Smooth muscle cell (in vitro differentiated cells): ENCODE data around the gene PDS5B. TPM values are rescaled to one million over a fixed set of nuclear protein-coding genes. Genes with fewer than 3 reads are reported as not detected.
A peak's percentile ranks its signal among the peaks of the same experiment; 100 is the strongest.

Source experiments
- DNase-seq: peaks from one replicate; lab custom pipeline; 2025; ENCODE audit not compliant: unreplicated experiment; lab: John Stamatoyannopoulos, UW
- H2AFZ ChIP-seq: fragments of 200-600 bp; sonication (generic); 2 replicates; pipeline ENCODE4 v1.6.0; 2016; ENCODE audit warnings: antibody characterized with exemption, low read depth, mild to moderate bottlenecking
- H3F3A ChIP-seq: fragments of 200-600 bp; sonication (generic); 2 replicates; pipeline ENCODE4 v1.6.0; 2017; ENCODE audit warnings: antibody characterized with exemption, low read depth
- H3K27ac ChIP-seq: fragments of 200-600 bp; sonication (generic); 2 replicates; pipeline ENCODE4 v1.5.1; 2016; ENCODE audit warnings: low read depth, mild to moderate bottlenecking
- H3K27me3 ChIP-seq: fragments of 200-600 bp; sonication (generic); 2 replicates; pipeline ENCODE4 v1.6.1; 2016; ENCODE audit warnings: low read depth, mild to moderate bottlenecking
- H3K36me3 ChIP-seq: fragments of 200-600 bp; sonication (generic); 2 replicates; pipeline ENCODE4 v1.5.1; 2016; ENCODE audit warnings: low read depth
- H3K4me1 ChIP-seq: fragments of 200-600 bp; sonication (generic); 2 replicates; pipeline ENCODE4 v1.5.1; 2016; ENCODE audit warnings: low read depth
- H3K4me2 ChIP-seq: fragments of 200-600 bp; sonication (generic); 2 replicates; pipeline ENCODE4 v1.6.0; 2016; ENCODE audit warnings: mild to moderate bottlenecking
- H3K4me3 ChIP-seq: fragments of 200-600 bp; sonication (generic); 2 replicates; pipeline ENCODE4 v1.5.1; 2016; ENCODE audit warnings: mild to moderate bottlenecking
- H3K79me2 ChIP-seq: fragments of 200-600 bp; sonication (generic); 2 replicates; pipeline ENCODE4 v1.6.0; 2016; ENCODE audit warnings: low read depth, mild to moderate bottlenecking
- H3K9ac ChIP-seq: fragments of 200-600 bp; sonication (generic); 2 replicates; pipeline ENCODE4 v1.6.0; 2016; ENCODE audit warnings: low read depth
- H3K9me3 ChIP-seq: fragments of 200-600 bp; sonication (generic); replicated peaks from 2 replicates; pipeline ENCODE4 v1.5.1; 2016; ENCODE audit warnings: low read depth
- H4K20me1 ChIP-seq: fragments of 200-600 bp; sonication (generic); 2 replicates; pipeline ENCODE4 v1.6.0; 2016; ENCODE audit warnings: low read depth
- WGBS: methylation state at CpG from one replicate; pipeline ENCODE4 v1.1.7; 2016; ENCODE audit warnings: low lambda C conversion rate; 5-methylcytosine and 5-hydroxymethylcytosine counted together
- polyA plus RNA-seq: library from polyadenylated mRNA; unstranded; fragments of >200 nt; fragmentation: Nextera tagmentation; extraction: Ambion mirVana; gene quantifications from 2 replicates; pipeline ENCODE4 v1.2.1, GENCODE V29; 2016
- total RNA-seq: library from RNA; depleted of rRNA; stranded (reverse); fragments of >200 nt; gene quantifications from 2 replicates; pipeline ENCODE4 v1.2.3, GENCODE V29; 2014
- TF ChIP-seq, protein P1 (sequence below): fragments of 200-600 bp; sonication (generic); IDR thresholded peaks from 2 replicates; pipeline ENCODE4 v1.5.1; 2017; ENCODE audit warnings: borderline replicate concordance, mild to moderate bottlenecking, antibody characterized with exemption; ENCODE audit not compliant: insufficient read depth, poor library complexity, severe bottlenecking

PDS5B gene
- total and polyA plus RNA-seq, 2 experiments from 2014 or later: 20.5 to 38.9 TPM

GRCh38 chr13:32588736-32589135 lies 2.5 kb downstream of the PDS5B start:
- no peak for DNase-seq
- Histone ChIP-seq H3F3A (no peaks in the 10 kb centered on the region), H2AFZ (no peak overlapping the region), H4K20me1 (peaks cover 59% of the 10 kb centered on the region), H3K4me3 (peak overlapping the region; percentile 96), H3K4me2 (peak overlapping the region; percentile 88), H3K79me2 (peaks cover 63% of the 10 kb centered on the region), H3K9ac (peak overlapping the region; percentile 87), H3K4me1 (peaks cover 30% of the 10 kb centered on the region), H3K27ac (peak overlapping the region; percentile 68), H3K27me3 (no peaks in the 10 kb centered on the region), H3K36me3 (no peaks in the 10 kb centered on the region), H3K9me3 (no peaks in the 10 kb centered on the region)
- TF ChIP-seq, protein P1, sequence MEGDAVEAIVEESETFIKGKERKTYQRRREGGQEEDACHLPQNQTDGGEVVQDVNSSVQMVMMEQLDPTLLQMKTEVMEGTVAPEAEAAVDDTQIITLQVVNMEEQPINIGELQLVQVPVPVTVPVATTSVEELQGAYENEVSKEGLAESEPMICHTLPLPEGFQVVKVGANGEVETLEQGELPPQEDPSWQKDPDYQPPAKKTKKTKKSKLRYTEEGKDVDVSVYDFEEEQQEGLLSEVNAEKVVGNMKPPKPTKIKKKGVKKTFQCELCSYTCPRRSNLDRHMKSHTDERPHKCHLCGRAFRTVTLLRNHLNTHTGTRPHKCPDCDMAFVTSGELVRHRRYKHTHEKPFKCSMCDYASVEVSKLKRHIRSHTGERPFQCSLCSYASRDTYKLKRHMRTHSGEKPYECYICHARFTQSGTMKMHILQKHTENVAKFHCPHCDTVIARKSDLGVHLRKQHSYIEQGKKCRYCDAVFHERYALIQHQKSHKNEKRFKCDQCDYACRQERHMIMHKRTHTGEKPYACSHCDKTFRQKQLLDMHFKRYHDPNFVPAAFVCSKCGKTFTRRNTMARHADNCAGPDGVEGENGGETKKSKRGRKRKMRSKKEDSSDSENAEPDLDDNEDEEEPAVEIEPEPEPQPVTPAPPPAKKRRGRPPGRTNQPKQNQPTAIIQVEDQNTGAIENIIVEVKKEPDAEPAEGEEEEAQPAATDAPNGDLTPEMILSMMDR: no peak
- 55% methylated on average over 5 of the region's 5 CpGs for WGBS

- Histone ChIP-seq H4K20me1 (peaks cover 66% of the 10 kb centered on the region), H3K4me2 (peak overlapping the region; percentile 88), H3K79me2 (peaks cover 70% of the 10 kb centered on the region), H3K9ac (no peak overlapping the region), H3K27me3 (no peaks in the 10 kb centered on the region), H3K36me3 (no peaks in the 10 kb centered on the region), H3K27ac (peak overlapping the region; percentile 68), H3K4me1 (peaks cover 30% of the 10 kb centered on the region), H3F3A (no peaks in the 10 kb centered on the region), H3K4me3 (peak overlapping the region; percentile 96), H3K9me3 (no peaks in the 10 kb centered on the region), H2AFZ (no peak overlapping the region)
- WGBS: 85% methylated on average over 8 of the region's 8 CpGs
- no peak for DNase-seq
- TF ChIP-seq, protein P1: no peak
Observed at GRCh38 chr13:32589471-32589870, 3.2 kb downstream of the PDS5B start.

DNA sequence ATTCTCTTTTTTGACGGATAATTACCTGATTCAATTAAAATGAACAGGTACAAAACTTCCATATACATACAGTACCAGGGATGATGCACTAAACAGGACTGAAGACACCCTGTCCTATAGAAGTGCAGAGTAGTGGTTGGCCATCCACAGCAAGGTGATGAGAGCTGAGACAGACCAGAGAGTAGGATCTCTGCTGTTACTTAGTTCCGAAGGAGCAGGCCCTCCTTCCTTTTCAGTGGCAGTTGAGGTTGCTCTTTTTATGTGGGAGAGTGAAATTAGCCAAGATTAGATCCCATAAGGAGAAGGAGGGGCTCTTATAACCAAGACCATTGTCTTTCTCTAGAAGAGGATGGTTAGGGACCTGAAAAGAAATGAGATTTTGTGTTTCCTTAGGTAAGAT lies 4.0 kb downstream of the PDS5B start:
- Histone ChIP-seq H3K9me3 (no peaks in the 10 kb centered on the region), H3K79me2 (peaks cover 78% of the 10 kb centered on the region), H3K36me3 (no peaks in the 10 kb centered on the region), H2AFZ (no peak overlapping the region), H3K4me1 (peaks cover 30% of the 10 kb centered on the region), H3F3A (no peaks in the 10 kb centered on the region), H3K4me3 (no peak overlapping the region), H3K9ac (no peak overlapping the region), H3K27ac (no peak overlapping the region), H4K20me1 (peaks cover 74% of the 10 kb centered on the region), H3K4me2 (peak overlapping the region; percentile 88), H3K27me3 (no peaks in the 10 kb centered on the region)
- 79% methylated on average over 2 of the region's 2 CpGs for WGBS
- DNase-seq: no peak
- TF ChIP-seq, protein P1: no peak

DNA sequence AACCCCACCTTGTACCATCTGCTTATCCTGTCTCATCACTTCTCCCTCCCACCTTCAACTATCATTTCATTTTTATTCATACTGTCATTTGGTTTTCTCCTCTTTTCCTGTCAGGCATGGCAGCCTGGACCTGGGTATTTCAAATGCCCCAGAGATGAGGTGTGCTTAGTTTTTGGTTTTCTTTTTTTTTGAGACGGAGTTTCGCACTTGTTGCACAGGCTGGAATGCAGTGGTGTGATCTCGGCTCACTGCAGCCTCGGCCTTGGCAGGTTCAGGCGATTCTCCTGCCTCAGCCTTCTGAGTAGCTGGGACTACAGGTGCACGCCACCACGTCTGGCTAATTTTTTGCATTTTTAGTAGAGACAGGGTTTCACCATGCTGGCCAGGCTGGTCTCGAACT lies 5.8 kb downstream of the PDS5B start:
- H3F3A ChIP-seq: no peaks in the 10 kb centered on the region
- H3K36me3 ChIP-seq: no peaks in the 10 kb centered on the region
- H4K20me1 ChIP-seq: peaks cover 91% of the 10 kb centered on the region
- H3K9ac ChIP-seq: no peak overlapping the region
- no peak overlapping the region for H2AFZ ChIP-seq
- TF ChIP-seq, protein P1: no peak
- no peak overlapping the region for H3K27ac ChIP-seq
- DNase-seq: no peak
- WGBS: 96% methylated on average over 8 of the region's 8 CpGs
- H3K79me2 ChIP-seq: peaks cover 96% of the 10 kb centered on the region
- H3K27me3 ChIP-seq: no peaks in the 10 kb centered on the region
- H3K4me1 ChIP-seq: peaks cover 27% of the 10 kb centered on the region
- H3K4me2 ChIP-seq: no peak overlapping the region
- no peak overlapping the region for H3K4me3 ChIP-seq
- no peaks in the 10 kb centered on the region for H3K9me3 ChIP-seq
